ENCODE measurements around the gene OPRM1. TPM values are rescaled to one million over a fixed set of nuclear protein-coding genes. Genes with fewer than 3 reads are reported as not detected.

Gene OPRM1
- total and polyA plus RNA-seq, 11 donors: not detected

DNA sequence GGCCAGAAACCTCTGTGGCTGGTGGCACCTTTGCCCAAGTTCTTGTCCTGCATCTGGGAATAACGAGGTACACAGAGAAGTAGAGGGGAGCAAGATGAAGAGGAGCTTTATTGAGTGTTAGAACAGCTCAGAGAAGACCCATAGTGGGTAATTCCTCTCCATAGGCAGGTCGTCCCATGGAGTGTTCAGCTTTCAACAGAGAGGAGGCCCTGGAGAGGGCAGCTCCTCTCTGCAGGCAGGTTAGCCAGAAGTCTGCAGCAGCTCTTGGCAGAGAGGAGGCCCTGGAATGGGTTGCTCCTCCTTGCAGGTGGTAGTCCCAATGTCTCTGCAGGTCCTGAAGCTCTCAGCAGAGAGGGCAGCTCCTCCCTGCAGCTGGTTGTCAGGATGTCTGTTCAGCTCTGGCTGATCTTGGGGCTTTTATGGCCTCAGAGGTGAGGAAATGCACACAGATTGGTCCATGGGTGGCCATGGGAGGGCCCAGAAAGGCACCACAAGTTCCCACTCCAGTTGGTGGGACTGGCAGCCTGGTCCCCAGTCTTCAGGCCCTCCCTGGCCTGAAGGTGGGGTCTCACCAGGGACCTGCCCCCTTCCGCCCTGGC lies 228.6 kb downstream of the OPRM1 start:
- no peak overlapping the region for H3K4me3 ChIP-seq
- intact Hi-C loops (cut with DNase I): no loop called here
- DNase-seq (no peak), ATAC-seq (no peak)
- WGBS, 4 donors: 53 to 79% (median 76%) methylated on average over 2 to 3 of the region's 3 CpGs
- TF ChIP-seq, protein P1, sequence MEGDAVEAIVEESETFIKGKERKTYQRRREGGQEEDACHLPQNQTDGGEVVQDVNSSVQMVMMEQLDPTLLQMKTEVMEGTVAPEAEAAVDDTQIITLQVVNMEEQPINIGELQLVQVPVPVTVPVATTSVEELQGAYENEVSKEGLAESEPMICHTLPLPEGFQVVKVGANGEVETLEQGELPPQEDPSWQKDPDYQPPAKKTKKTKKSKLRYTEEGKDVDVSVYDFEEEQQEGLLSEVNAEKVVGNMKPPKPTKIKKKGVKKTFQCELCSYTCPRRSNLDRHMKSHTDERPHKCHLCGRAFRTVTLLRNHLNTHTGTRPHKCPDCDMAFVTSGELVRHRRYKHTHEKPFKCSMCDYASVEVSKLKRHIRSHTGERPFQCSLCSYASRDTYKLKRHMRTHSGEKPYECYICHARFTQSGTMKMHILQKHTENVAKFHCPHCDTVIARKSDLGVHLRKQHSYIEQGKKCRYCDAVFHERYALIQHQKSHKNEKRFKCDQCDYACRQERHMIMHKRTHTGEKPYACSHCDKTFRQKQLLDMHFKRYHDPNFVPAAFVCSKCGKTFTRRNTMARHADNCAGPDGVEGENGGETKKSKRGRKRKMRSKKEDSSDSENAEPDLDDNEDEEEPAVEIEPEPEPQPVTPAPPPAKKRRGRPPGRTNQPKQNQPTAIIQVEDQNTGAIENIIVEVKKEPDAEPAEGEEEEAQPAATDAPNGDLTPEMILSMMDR (IDR thresholded peaks at IDR 0.05): no peak
- no peak for TF ChIP-seq POLR2A (IDR thresholded peaks at IDR 0.05)
- H3K27ac ChIP-seq: no peak overlapping the region
- H3K27me3 ChIP-seq: no peaks in the 10 kb centered on the region
- no peaks in the 10 kb centered on the region for H3K4me1 ChIP-seq
- H3K9me3 ChIP-seq: no peaks in the 10 kb centered on the region
- H3K36me3 ChIP-seq: no peaks in the 10 kb centered on the region

DNA sequence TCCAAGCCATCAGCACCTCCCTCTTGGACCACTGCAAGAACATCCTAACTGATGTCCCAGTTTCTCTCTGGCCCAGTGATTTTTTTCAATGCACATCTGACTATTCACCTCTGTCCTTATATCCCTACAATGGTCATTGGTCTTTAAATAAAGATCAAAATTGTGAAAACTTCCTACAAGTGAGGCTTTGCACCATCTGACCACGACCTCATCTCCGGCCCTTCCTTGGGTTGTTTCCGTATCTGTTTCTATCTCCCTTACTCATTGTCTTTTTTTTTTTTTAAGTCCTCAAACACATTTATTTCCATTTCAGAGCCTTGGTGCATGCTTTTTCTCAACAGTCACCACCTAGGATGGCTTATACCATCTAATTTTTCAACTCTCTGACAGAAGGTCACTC lies 229.4 kb downstream of the OPRM1 start:
- Histone ChIP-seq H3K4me3 (no peak overlapping the region), H3K27ac (no peak overlapping the region), H3K27me3 (no peaks in the 10 kb centered on the region), H3K9me3 (no peaks in the 10 kb centered on the region), H3K36me3 (no peaks in the 10 kb centered on the region), H3K4me1 (no peaks in the 10 kb centered on the region)
- WGBS, 4 donors: 75 to 88% (median 82%) methylated on average over 3 of the region's 3 CpGs
- ATAC-seq: no peak
- no peak for DNase-seq
- TF ChIP-seq, protein P1 (IDR thresholded peaks at IDR 0.05): no peak
- TF ChIP-seq POLR2A (IDR thresholded peaks at IDR 0.05): no peak
- intact Hi-C loops (cut with DNase I): no loop called here

DNA sequence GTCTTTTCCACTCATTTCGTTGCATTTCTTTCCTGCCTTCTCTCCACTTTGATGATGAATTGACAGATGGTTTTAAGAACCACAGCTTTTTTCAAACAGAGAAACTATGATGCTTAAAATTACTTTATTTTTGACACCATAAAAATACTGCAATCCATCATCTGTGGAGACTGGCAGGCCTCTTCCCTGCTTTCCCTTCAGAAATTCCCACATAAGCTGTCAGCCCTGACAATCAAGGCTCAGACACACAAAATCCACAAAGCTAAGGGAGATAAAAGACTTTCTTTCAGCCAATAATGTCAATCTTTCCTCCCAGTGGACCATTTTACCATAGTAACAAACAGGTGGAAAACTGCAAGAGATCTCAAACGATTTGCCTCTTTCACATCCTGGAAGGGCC lies 235.1 kb downstream of the OPRM1 start:
- Histone ChIP-seq H3K27me3 (no peaks in the 10 kb centered on the region), H3K9me3 (no peaks in the 10 kb centered on the region), H3K4me1 (peaks cover 0 to 19% (median 0%) of the 10 kb centered on the region in 12 donors), H3K36me3 (no peaks in the 10 kb centered on the region), H3K4me3 (no peak overlapping the region), H3K27ac (no peak overlapping the region)
- intact Hi-C loops (cut with DNase I): loop anchor here in 1 of 10 donors (10.0 kb wide), 1 partner anchor 91 kb away; no protein-coding TSS in a partner anchor
- ATAC-seq (no peak), DNase-seq (no peak)
- TF ChIP-seq, protein P1 (IDR thresholded peaks at IDR 0.05): no peak
- no peak for TF ChIP-seq POLR2A (IDR thresholded peaks at IDR 0.05)
- 73 to 83% (median 77%) methylated on average over 2 of the region's 2 CpGs for WGBS, 4 donors

DNA sequence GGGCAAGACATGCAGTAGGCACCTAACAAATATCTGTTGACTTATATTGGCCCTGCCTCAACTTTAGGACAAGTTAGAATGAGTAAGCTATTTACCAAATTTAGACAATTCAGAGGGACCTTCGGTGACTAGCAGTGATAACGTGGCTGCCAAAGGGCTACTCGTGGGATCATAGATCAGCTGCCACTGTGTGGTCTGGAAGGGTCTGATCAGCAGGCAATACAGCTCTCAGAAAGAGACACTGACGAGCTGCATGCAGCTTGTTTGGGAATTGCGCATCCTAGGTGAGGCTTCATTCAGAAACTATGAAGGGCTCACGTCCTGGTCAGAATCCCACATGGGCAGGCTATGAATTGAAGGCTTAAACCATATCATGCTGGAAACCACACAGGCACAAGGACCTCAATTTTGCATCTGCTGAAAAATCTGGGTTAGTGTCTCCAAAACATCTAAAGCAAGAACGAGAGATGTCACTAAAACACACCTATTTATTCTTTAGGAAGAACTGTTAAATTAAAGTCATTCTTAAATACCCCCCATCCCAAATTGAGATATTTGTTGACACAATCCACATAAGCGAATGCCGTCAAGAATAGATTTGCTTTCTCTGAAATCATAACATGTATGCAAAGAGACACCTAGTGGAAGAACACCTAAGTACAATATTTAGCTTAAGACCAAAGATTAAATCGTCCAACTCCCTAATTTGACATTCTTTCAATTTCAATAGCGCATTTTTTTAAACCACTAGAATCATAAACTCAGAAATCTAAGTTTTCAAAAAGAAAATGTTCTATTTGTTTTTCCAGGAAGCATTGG lies 238.0 kb downstream of the OPRM1 start:
- Histone ChIP-seq H3K9me3 (no peaks in the 10 kb centered on the region), H3K36me3 (no peaks in the 10 kb centered on the region), H3K4me1 (peaks cover 0 to 19% (median 0%) of the 10 kb centered on the region in 12 donors), H3K27me3 (no peaks in the 10 kb centered on the region), H3K4me3 (peak overlapping the region in 1 of 12 donors; percentile 19), H3K27ac (no peak overlapping the region)
- intact Hi-C loops (cut with DNase I): loop anchor here in 9 of 10 donors (1.0 to 10.0 kb wide), 7 partner anchors 88 to 125 kb away; no protein-coding TSS in a partner anchor
- peak in 1 of 4 donors; percentile 53 for ATAC-seq
- DNase-seq: no peak
- no peak for TF ChIP-seq POLR2A (IDR thresholded peaks at IDR 0.05)
- TF ChIP-seq, protein P1 (IDR thresholded peaks at IDR 0.05): peak; percentile 44 to 71 (median 58)
- 41 to 49% (median 42%) methylated on average over 11 of the region's 11 CpGs for WGBS, 4 donors

Measured in heart left ventricle (tissue), 16 donors.